GM21786 (cell line): ENCODE measurements around the gene BPHL.
"Not testable (repeated sequence)": the region's sequence is repeated elsewhere in the genome, so short reads cannot be mapped to it uniquely, and the experiment has no call there.

Source experiments
- ATAC-seq: cut with Tn5 transposase; IDR thresholded peaks from one replicate; pipeline ENCODE4 v1.9.1; 2021; ENCODE audit not compliant: unreplicated experiment

BPHL gene

GRCh38 chr6:3120765-3121089, 2.2 kb downstream of the BPHL start:
- ATAC-seq: no peak

- no peak for ATAC-seq
These were observed 4.3 kb downstream of the BPHL start for GRCh38 chr6:3122823-3123182.

DNA sequence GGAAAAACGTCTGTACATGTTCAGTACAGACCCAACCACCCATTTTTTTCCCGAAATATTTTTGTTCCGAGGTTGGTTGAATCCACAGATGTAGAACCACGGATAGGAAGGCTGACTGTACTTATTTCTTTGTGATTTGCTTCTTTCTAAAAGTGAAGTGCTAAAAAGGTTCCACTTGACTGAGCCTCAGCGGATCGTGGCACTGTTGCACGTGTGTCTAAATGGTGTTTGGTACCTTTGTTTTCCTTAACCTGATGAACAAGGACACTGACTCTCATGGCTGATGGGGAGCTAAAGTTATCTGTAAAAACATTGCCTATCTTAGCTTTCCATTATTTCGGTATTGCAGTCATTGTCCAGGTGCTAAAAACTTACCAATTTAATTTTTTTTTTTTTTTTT, 6.2 kb downstream of the BPHL start:
- ATAC-seq: no peak

DNA sequence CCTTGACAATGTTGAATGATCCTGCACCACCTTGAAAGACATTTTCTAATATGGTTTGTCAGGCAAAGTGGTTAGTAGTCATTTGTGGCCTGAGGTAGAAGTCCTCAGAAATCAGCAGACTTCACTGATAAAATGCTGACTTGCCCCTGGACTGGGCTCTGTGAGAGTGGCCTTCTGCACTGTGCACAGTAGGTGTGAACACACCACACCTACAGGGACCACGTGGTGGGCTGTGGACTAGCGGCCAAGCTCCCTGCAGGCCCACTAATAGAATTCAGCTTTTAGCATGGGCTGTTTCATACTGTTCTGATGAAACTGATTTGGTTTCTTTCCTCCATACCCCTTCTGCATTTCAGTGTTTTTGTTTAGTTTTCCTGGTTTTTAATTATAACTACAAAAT, 7.3 kb downstream of the BPHL start:
- ATAC-seq: no peak

GRCh38 chr6:3128356-3129108, 10.0 kb downstream of the BPHL start:
- no peak for ATAC-seq

DNA sequence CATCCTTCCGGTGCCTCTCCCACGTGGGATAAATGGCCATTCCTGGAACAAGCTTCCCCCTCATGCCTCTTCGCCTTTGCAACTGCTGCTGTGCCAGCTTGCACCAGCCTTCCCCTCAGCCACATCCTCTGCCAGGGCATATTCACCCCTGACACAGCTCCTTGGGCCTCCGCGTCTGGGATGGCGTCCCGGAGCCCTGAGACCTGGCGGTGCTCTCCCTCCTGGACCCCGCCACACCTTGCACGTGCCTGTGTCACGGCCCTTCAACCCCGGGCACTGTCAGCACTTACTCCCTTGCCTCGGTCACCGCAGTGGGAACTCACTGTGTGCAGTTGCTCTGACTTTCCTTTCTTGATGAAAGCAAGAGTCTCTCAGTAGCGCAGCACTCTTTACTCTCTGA, 13.2 kb downstream of the BPHL start:
- ATAC-seq: no peak

DNA sequence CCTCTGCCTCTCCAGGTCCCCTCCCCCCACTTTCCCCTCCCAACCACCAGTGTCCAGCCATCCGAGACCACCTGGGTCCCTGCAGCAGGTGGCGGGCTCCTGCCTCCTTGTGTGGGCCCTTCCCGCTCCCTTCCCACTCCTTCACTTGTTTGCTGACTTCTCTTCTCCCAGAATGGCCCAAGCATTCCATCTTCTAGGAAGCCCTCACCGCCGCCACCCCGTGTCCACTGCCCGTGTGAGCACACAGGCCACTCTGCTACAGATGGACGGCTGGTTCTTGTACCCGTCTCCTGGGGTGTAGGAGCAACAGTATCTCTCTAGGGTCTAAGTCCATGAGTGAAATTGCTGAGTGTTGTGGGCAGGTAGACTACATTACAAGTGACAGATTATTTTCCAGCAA, 15.0 kb downstream of the BPHL start:
- ATAC-seq: no peak

DNA sequence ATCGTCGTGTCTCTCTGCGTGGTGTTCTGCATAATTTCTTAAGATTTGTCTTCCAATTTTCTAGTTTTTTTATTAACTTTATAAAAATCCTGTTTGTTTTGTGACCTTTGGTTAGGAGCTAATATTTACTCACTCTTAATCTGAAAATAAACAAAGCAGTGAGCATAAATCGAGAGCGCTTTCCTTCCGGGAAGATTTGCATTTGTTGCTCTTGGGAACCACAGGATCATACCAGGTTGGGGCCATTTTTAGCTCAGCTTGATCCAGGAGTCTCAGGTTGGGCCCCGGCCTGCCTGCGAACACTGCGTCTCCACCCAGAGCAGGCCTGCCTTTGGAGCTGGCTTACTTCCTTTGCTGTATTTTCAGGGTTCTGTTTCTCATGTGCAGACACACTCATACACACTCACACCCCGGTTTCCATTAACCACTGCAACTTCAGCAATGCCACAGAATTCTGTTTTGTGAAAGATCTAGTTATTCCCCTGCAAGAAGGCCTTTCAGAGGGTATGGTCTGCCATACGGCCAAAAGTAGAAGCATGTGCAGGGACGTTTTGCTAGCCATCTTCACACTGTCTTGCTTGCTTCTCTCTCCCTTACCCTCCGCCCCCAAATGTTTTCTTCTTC, 17.3 kb downstream of the BPHL start:
- ATAC-seq: no peak

- no peak for ATAC-seq
These were observed 17.9 kb downstream of the BPHL start for GRCh38 chr6:3136292-3137011.

DNA sequence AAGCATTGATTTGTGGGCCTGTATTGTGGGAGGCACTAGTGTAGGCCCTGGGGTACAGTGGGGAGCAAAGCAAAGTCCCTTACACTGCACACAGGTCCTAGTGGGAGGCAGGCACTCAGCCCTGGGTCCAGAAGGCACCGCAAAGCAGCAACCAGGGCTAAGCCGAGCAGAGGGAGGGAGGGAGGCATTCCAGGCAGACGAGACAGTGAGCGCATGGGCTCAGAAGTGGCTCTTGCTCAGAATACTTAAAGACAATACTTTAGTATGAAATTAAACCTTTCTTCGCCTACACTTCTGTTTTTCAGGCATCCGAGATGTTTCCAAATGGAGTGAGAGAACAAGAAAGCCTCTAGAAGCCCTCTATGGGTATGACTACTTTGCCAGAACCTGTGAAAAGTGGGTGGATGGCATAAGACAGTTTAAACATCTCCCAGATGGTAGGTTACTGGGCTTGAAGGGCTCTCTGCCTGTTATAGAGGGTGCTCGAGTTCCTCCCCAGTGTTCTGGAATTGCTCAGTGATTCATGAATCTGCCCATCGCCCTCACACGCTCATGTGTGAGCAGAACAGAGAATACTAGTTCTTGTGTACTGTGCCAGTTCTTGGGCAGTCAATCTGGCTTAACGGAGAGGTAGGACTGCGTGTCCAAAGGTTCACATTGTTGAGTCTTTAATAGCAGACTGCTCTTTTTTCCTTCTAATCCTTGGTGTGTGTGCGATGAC, 18.7 kb downstream of the BPHL start:
- no peak for ATAC-seq

GRCh38 chr6:3137873-3138272, 19.4 kb downstream of the BPHL start:
- not testable (repeated sequence) for ATAC-seq

DNA sequence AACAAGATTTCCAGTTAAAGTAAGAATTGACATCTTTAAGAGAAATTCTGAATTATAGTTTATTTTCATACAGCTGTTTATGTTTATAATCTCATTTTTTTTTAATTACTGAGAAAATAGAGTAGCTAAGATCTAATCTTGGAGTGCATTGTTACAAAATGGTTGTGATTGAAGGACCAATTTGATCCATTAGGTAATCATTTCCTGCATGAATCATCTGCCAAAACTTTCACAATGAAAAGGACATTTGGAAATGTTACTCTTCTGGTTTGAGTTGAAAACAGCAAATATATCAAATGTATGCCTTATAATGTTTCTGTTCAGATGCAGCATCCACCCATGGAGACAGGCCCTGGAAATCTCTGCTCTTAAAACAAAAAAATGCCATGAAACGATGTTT, 19.8 kb downstream of the BPHL start:
- ATAC-seq: no peak

- peak; percentile 79 for ATAC-seq
These were observed 20.8 kb downstream of the BPHL start for GRCh38 chr6:3139090-3139903.

- no peak for ATAC-seq
These were observed 21.7 kb downstream of the BPHL start for GRCh38 chr6:3140201-3140600.

DNA sequence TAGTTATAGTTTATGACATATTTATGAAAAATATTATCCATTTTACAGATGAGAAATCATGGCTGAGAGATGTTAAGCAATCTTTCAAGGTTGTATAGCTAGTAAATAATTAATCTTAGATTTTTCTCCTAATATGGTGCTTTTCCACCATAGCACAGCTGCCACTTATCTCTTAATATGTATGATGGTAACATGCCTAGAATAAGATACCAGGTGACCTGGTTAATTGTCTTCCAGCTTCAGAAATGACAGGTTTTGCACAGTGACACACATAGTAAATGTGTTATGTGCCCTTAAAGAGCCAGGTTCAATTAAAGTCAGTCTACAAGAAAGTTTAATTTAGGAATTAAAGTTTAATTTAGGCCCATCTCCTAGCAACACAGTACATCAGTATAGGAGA, 24.0 kb downstream of the BPHL start:
- ATAC-seq: no peak

- ATAC-seq: no peak
These were observed 24.6 kb downstream of the BPHL start for GRCh38 chr6:3143158-3143557.

DNA sequence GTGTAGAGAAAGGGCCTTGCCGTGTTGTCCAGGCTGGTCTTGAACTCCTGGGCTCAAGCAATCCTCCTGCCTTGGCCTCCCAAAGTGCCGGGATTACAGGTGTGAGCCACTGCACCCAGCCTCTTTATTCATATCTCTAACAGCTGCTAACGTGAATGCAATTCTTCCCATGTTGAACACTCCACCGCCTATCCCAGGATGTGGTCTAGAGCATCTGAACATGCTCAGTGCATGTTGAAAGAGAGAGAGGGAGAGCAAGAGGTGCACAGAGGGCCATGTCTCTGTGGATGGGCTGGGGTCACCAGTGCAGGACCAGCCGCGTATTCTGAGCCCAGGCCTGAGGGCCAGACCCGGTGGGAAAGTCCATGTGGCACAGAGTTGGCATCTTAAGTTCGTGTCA, 26.1 kb downstream of the BPHL start:
- ATAC-seq: no peak

GRCh38 chr6:3147914-3148757, 29.6 kb downstream of the BPHL start:
- no peak for ATAC-seq

GRCh38 chr6:3151691-3152090, 33.2 kb downstream of the BPHL start:
- no peak for ATAC-seq

- ATAC-seq: no peak
These were observed 34.2 kb downstream of the BPHL start for GRCh38 chr6:3152689-3153088.
